CD4-positive, alpha-beta T cell (primary cell): ENCODE results near the gene NKAIN1. TPM values are rescaled to one million over a fixed set of nuclear protein-coding genes. Genes with fewer than 3 reads are reported as not detected.
"Not testable (repeated sequence)": the region's sequence is repeated elsewhere in the genome, so short reads cannot be mapped to it uniquely, and the experiment has no call there.

Source experiments
- ATAC-seq: fragments of 200-7000 bp; cut with Tn5 transposase; one replicate; pipeline ENCODE4 v1.10.0; 2022; ENCODE audit warnings: mild to moderate bottlenecking; ENCODE audit not compliant: poor library complexity
- CTCF ChIA-PET: fragments of 350-600 bp; sonication (Branson Sonifier 250); formaldehyde crosslinking; loops from one replicate; lab custom pipeline; 2021; ENCODE audit warnings: antibody characterized with exemption, inconsistent platforms; lab: Charles Lee
- POLR2A ChIA-PET: fragments of 350-600 bp; sonication (Branson Sonifier 250); formaldehyde crosslinking; loops from one replicate; lab custom pipeline; 2021; ENCODE audit warnings: antibody characterized with exemption, inconsistent platforms; lab: Charles Lee
- DNase-seq, 14 experiments: peaks; one replicate each; pipeline ENCODE4 v3.0.0-alpha.2; 2013 to 2020; ENCODE audit warnings: mixed read lengths in 2 of 14
- H3K27ac ChIP-seq, 2 donors: one replicate each; pipeline versions ENCODE4 v1.5.1 to v1.7.0; 2013; ENCODE audit warnings: low read length in 2 of 2, low read depth in 1 of 2, mild to moderate bottlenecking in 1 of 2
- H3K27me3 ChIP-seq, 2 experiments: 1 replicate in 1 of 2; 2 replicates in 1 of 2; pipeline versions ENCODE4 v1.6.1 to v1.7.0; 2013; ENCODE audit warnings: low read length in 2 of 2, control low read depth in 1 of 2, mild to moderate bottlenecking in 1 of 2, moderate library complexity in 1 of 2; ENCODE audit not compliant: insufficient read depth in 2 of 2, control insufficient read depth in 1 of 2
- H3K36me3 ChIP-seq: one replicate; pipeline ENCODE4 v1.6.1; 2013; ENCODE audit warnings: low read length, control low read depth; ENCODE audit not compliant: insufficient read depth
- H3K4me1 ChIP-seq: one replicate; pipeline ENCODE4 v1.6.1; 2013; ENCODE audit warnings: low read length, control low read depth; ENCODE audit not compliant: insufficient read depth
- H3K4me3 ChIP-seq: one replicate; pipeline ENCODE4 v1.5.1; 2013; ENCODE audit warnings: mild to moderate bottlenecking, low read length, moderate library complexity
- H3K9me3 ChIP-seq, 2 experiments: 1 replicate in 1 of 2; 2 replicates in 1 of 2; pipeline versions ENCODE4 v1.6.1 to v1.7.0; 2013; ENCODE audit warnings: low read length in 2 of 2, mild to moderate bottlenecking in 2 of 2, control low read depth in 1 of 2, moderate library complexity in 1 of 2; ENCODE audit not compliant: control insufficient read depth in 1 of 2, insufficient read depth in 1 of 2
- H3K27ac Mint-ChIP-seq: one replicate; pipeline ENCODE4 v1.8.0; 2020; ENCODE audit warnings: mixed read lengths
- H3K27me3 Mint-ChIP-seq: one replicate; pipeline ENCODE4 v1.8.0; 2021; ENCODE audit warnings: mixed read lengths
- H3K36me3 Mint-ChIP-seq: one replicate; pipeline ENCODE4 v1.8.0; 2021; ENCODE audit warnings: low read depth, mixed read lengths
- H3K4me1 Mint-ChIP-seq: one replicate; pipeline ENCODE4 v1.8.0; 2021; ENCODE audit warnings: low read depth, mixed read lengths
- H3K4me3 Mint-ChIP-seq: one replicate; pipeline ENCODE4 v1.8.0; 2020; ENCODE audit warnings: mild to moderate bottlenecking, mixed read lengths
- H3K9me3 Mint-ChIP-seq: one replicate; pipeline ENCODE4 v1.8.0; 2020; ENCODE audit warnings: mixed read lengths
- intact Hi-C, 2 experiments: fragments of 100-400 bp; cut with DNase I in 1 of 2; cut with micrococcal nuclease in 1 of 2; formaldehyde crosslinking; loops; one replicate each; pipeline versions ENCODE4 v1.15.1 to v1.9.0; 2023 to 2025; cut with DNase I, micrococcal nuclease
- total RNA-seq, 174 experiments: library from RNA in 2 of 174; stranded (reverse) in 2 of 174; gene quantifications; one replicate each; pipeline ENCODE4 v1.2.3 and lab custom pipeline; 2021 to 2026
- TF ChIP-seq, protein P1 (sequence below): fragments of 200-600 bp; IDR thresholded peaks from one replicate; pipeline ENCODE4 v1.8.0; 2022; ENCODE audit warnings: antibody characterized with exemption, mild to moderate bottlenecking

Gene NKAIN1
- total RNA-seq, 2 experiments from 2014 or later, result not detected

- Histone ChIP-seq H3K9me3 (no peaks in the 10 kb centered on the region), H3K36me3 (no peaks in the 10 kb centered on the region), H3K27ac (no peak overlapping the region), H3K4me3 (no peak overlapping the region), H3K4me1 (no peaks in the 10 kb centered on the region), H3K27me3 (no peaks in the 10 kb centered on the region)
- H3K27ac Mint-ChIP-seq, result no peak overlapping the region
- POLR2A ChIA-PET, result no interaction called here
- intact Hi-C loops, result no loop called here
- H3K27me3 Mint-ChIP-seq, result peaks cover 4% of the 10 kb centered on the region
- H3K9me3 Mint-ChIP-seq, result no peaks in the 10 kb centered on the region
- DNase-seq (no peak), ATAC-seq (no peak)
- no peaks in the 10 kb centered on the region for H3K36me3 Mint-ChIP-seq
- H3K4me1 Mint-ChIP-seq, result no peaks in the 10 kb centered on the region
- CTCF ChIA-PET, result no interaction called here
- no peak overlapping the region for H3K4me3 Mint-ChIP-seq
- TF ChIP-seq, protein P1, sequence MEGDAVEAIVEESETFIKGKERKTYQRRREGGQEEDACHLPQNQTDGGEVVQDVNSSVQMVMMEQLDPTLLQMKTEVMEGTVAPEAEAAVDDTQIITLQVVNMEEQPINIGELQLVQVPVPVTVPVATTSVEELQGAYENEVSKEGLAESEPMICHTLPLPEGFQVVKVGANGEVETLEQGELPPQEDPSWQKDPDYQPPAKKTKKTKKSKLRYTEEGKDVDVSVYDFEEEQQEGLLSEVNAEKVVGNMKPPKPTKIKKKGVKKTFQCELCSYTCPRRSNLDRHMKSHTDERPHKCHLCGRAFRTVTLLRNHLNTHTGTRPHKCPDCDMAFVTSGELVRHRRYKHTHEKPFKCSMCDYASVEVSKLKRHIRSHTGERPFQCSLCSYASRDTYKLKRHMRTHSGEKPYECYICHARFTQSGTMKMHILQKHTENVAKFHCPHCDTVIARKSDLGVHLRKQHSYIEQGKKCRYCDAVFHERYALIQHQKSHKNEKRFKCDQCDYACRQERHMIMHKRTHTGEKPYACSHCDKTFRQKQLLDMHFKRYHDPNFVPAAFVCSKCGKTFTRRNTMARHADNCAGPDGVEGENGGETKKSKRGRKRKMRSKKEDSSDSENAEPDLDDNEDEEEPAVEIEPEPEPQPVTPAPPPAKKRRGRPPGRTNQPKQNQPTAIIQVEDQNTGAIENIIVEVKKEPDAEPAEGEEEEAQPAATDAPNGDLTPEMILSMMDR, result no peak
Observed at GRCh38 chr1:31198150-31198549, 41.5 kb downstream of the NKAIN1 start.

GRCh38 chr1:31196685-31197084, 43.0 kb downstream of the NKAIN1 start:
- no peak for ATAC-seq
- ChIA-PET CTCF (no interaction called here), POLR2A (no interaction called here)
- Histone ChIP-seq H3K27ac (no peak overlapping the region), H3K9me3 (no peaks in the 10 kb centered on the region), H3K27me3 (no peaks in the 10 kb centered on the region), H3K4me1 (no peaks in the 10 kb centered on the region), H3K36me3 (no peaks in the 10 kb centered on the region), H3K4me3 (no peak overlapping the region)
- H3K27me3 Mint-ChIP-seq, result peaks cover 4% of the 10 kb centered on the region
- H3K4me1 Mint-ChIP-seq, result no peaks in the 10 kb centered on the region
- TF ChIP-seq, protein P1, result no peak
- H3K4me3 Mint-ChIP-seq, result no peak overlapping the region
- H3K27ac Mint-ChIP-seq, result no peak overlapping the region
- no peaks in the 10 kb centered on the region for H3K36me3 Mint-ChIP-seq
- intact Hi-C loops, result no loop called here
- H3K9me3 Mint-ChIP-seq, result no peaks in the 10 kb centered on the region
- no peak for DNase-seq

DNA sequence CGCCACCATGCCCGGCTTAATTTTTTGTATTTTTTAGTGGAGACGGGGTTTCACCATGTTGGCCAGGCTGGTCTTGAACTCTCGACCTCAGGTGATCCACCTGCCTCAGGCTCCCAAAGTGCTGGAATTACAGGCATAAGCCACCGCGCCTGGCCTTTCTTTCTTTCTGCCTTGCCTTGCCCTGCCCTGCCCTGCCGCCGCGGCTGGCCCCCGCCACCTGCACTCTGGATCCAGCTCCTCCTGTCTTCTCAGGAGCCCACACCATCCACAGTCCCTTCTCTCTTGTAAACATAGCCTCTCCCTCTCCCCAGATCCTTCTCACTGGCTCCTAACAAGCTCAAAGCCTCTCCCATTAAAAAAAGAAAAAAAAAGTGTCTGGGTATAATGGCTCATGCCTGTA, 44.4 kb downstream of the NKAIN1 start:
- H3K36me3 ChIP-seq, H3K9me3 Mint-ChIP-seq, H3K4me1 ChIP-seq, ATAC-seq, H3K4me1 Mint-ChIP-seq, H3K4me3 Mint-ChIP-seq, H3K4me3 ChIP-seq, H3K27ac Mint-ChIP-seq, intact Hi-C loops, POLR2A ChIA-PET, H3K9me3 ChIP-seq, H3K27me3 Mint-ChIP-seq, H3K27me3 ChIP-seq, CTCF ChIA-PET, H3K27ac ChIP-seq, H3K36me3 Mint-ChIP-seq, DNase-seq: not testable (repeated sequence)

DNA sequence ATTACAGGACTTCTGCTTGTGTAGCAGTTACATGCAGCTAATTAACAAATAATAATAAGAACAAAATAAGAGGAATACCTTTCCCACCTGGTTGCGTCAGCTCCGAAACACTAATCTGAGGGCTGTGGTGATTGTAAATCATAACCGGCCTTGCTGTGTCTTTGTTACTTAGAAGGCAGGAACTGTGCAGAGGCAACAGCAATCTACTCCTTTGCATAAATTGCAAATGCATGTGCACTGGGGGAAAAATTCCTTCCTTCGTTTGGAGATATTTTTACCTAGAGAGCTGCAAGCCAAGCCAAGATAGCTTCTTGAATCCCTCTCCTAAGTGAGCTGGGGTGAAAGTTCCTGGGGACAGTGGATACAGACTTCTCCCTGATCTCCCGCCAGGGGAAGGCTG, 46.0 kb downstream of the NKAIN1 start:
- H3K36me3 ChIP-seq, result no peaks in the 10 kb centered on the region
- no peaks in the 10 kb centered on the region for H3K9me3 ChIP-seq
- no peak overlapping the region for H3K27ac ChIP-seq
- no peaks in the 10 kb centered on the region for H3K4me1 ChIP-seq
- peaks cover 0 to 2% of the 10 kb centered on the region in 2 experiments for H3K27me3 ChIP-seq
- H3K4me3 ChIP-seq, result no peak overlapping the region
- H3K9me3 Mint-ChIP-seq, result no peaks in the 10 kb centered on the region
- no peak overlapping the region for H3K27ac Mint-ChIP-seq
- no peak for DNase-seq
- no peaks in the 10 kb centered on the region for H3K27me3 Mint-ChIP-seq
- ChIA-PET CTCF (no interaction called here), POLR2A (no interaction called here)
- H3K4me1 Mint-ChIP-seq, result no peaks in the 10 kb centered on the region
- intact Hi-C loops, result no loop called here
- H3K4me3 Mint-ChIP-seq, result no peak overlapping the region
- no peaks in the 10 kb centered on the region for H3K36me3 Mint-ChIP-seq
- no peak for ATAC-seq
- TF ChIP-seq, protein P1, result no peak
